Measurements from ENCODE around the gene HYAL1. TPM values are rescaled to one million over a fixed set of nuclear protein-coding genes. Genes with fewer than 3 reads are reported as not detected.

HYAL1 gene
- total RNA-seq, 1 donor from 2014 or later: not detected

DNA sequence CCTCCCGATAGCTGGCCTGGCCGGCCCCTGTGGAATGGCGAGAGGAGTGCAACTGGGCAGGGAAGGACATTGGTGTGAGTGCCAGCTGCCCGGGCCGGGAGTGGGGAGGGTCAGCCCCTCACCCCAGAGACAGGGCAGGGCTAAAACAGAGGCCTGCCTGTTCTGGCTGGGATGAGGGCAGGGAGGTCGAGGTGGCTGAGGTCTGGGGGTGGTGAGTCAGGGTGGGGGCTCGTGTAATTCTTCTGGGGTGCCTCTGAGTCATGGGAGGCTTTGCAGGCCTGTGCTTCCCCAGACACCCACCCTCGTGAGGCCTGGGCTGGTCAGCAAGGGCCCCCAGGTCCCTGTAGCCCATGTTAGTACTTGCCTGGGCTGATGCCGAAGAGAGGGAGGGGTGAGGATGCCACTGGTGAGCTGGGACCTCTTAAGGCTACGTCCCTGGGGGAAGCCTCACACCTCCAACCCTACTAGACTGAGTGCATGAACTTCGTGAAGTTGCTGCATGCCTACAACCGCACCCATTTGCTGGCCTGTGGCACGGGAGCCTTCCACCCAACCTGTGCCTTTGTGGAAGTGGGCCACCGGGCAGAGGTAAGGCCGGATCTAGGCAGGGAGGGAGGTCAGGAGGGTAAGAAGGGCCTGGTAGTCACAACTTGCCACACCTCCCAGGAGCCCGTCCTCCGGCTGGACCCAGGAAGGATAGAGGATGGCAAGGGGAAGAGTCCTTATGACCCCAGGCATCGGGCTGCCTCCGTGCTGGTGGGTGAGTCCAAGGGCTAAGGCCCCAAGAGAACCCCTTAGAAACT lies 32.8 kb downstream of the HYAL1 start:
- TF ChIP-seq, protein P1, sequence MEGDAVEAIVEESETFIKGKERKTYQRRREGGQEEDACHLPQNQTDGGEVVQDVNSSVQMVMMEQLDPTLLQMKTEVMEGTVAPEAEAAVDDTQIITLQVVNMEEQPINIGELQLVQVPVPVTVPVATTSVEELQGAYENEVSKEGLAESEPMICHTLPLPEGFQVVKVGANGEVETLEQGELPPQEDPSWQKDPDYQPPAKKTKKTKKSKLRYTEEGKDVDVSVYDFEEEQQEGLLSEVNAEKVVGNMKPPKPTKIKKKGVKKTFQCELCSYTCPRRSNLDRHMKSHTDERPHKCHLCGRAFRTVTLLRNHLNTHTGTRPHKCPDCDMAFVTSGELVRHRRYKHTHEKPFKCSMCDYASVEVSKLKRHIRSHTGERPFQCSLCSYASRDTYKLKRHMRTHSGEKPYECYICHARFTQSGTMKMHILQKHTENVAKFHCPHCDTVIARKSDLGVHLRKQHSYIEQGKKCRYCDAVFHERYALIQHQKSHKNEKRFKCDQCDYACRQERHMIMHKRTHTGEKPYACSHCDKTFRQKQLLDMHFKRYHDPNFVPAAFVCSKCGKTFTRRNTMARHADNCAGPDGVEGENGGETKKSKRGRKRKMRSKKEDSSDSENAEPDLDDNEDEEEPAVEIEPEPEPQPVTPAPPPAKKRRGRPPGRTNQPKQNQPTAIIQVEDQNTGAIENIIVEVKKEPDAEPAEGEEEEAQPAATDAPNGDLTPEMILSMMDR (IDR thresholded peaks at IDR 0.05; ENCODE audit: insufficient read depth, low read length, poor library complexity, severe bottlenecking): no peak
- no peak overlapping the region for H3K4me3 ChIP-seq (ENCODE audit: low read depth, low read length)
- H3K27me3 ChIP-seq (ENCODE audit: control insufficient read depth, insufficient read depth, low read length): peaks cover 22% of the 10 kb centered on the region

GRCh38 chr3:50269977-50270413 lies 33.4 kb downstream of the HYAL1 start:
- no peaks in the 10 kb centered on the region for H3K36me3 ChIP-seq (ENCODE audit: control insufficient read depth, insufficient read depth, low read length)
- TF ChIP-seq, protein P1 (IDR thresholded peaks at IDR 0.05; ENCODE audit: insufficient read depth, low read length, poor library complexity, severe bottlenecking): no peak
- peaks cover 16% of the 10 kb centered on the region for H3K27me3 ChIP-seq (ENCODE audit: control insufficient read depth, insufficient read depth, low read length)
- DNase-seq (ENCODE audit: low read depth): no peak
- no peak overlapping the region for H3K4me3 ChIP-seq (ENCODE audit: low read depth, low read length)

More for the DNA sequence above, 32.8 kb downstream of the HYAL1 start:
- no peak for DNase-seq (ENCODE audit: low read depth)
- H3K36me3 ChIP-seq (ENCODE audit: control insufficient read depth, insufficient read depth, low read length): no peaks in the 10 kb centered on the region

DNA sequence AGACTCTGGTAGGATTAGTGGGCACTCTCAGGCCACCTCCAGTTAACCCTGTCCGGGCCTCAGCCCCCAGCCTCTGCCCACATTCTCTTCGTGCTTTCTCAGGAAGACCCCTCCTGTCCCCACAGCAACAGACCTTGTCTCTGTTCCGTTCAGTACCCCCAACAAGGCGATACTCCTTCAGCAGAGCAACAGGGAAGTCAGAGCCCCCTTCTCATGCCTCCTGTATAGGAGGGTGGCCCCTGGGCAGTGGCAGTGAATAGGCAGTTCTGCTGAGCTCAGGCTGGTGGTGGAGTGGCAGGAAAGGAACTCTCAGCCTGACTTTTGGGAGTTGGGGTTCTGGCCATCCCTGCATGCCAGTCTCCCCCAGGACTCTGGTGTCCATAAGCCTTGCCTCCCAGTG lies 33.9 kb downstream of the HYAL1 start:
- no peak for DNase-seq (ENCODE audit: low read depth)
- Histone ChIP-seq H3K27me3 (ENCODE audit: control insufficient read depth, insufficient read depth, low read length) (peaks cover 11% of the 10 kb centered on the region), H3K4me3 (ENCODE audit: low read depth, low read length) (peak overlapping the region; percentile 15), H3K36me3 (ENCODE audit: control insufficient read depth, insufficient read depth, low read length) (no peaks in the 10 kb centered on the region)
- TF ChIP-seq, protein P1 (IDR thresholded peaks at IDR 0.05; ENCODE audit: insufficient read depth, low read length, poor library complexity, severe bottlenecking): no peak

- H3K4me3 ChIP-seq (ENCODE audit: low read depth, low read length): peak within 1 kb of the TSS; percentile 15
- peak; percentile 41 for DNase-seq (ENCODE audit: low read depth)
- peaks cover 9% of the 10 kb centered on the region for H3K27me3 ChIP-seq (ENCODE audit: control insufficient read depth, insufficient read depth, low read length)
- H3K36me3 ChIP-seq (ENCODE audit: control insufficient read depth, insufficient read depth, low read length): no peaks in the 10 kb centered on the region
- TF ChIP-seq, protein P1 (IDR thresholded peaks at IDR 0.05; ENCODE audit: insufficient read depth, low read length, poor library complexity, severe bottlenecking): no peak
Observed at GRCh38 chr3:50268703-50269451, 34.5 kb downstream of the HYAL1 start, which contains the start of gene SEMA3B. Gene SEMA3B, plus strand, starts transcription at chr3:50269147. Its CDS starts 94 bp downstream, at chr3:50269241.

DNA sequence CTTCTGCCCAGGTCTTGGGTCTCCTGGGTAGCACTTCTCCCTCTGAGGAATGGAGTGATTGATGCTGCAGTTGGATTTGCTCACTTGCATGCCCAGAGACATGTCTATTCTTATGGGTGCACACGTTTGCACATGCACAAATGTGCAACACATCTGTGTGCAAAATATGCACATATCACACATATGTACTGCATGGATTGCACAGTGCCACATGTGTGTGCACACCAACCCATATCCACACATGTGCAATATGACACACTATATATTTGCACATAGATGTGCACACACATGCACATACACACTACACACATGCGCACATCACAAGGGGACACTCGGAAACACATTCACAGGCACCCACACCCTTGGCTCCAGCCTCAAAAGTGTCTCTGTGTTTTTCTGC lies 35.1 kb downstream of the HYAL1 start:
- peaks cover 3% of the 10 kb centered on the region for H3K27me3 ChIP-seq (ENCODE audit: control insufficient read depth, insufficient read depth, low read length)
- TF ChIP-seq, protein P1 (IDR thresholded peaks at IDR 0.05; ENCODE audit: insufficient read depth, low read length, poor library complexity, severe bottlenecking): no peak
- H3K36me3 ChIP-seq (ENCODE audit: control insufficient read depth, insufficient read depth, low read length): no peaks in the 10 kb centered on the region
- no peak for DNase-seq (ENCODE audit: low read depth)
- no peak overlapping the region for H3K4me3 ChIP-seq (ENCODE audit: low read depth, low read length)
